ENCODE results near the gene CHMP2A.

The CHMP2A gene

GRCh38 chr19:58573658-58574164 lies 18.8 kb upstream of the CHMP2A start:
- TF ChIP-seq CTCF (IDR thresholded peaks at IDR 0.05; ENCODE audit: low read depth, low read length): no peak
- in situ Hi-C loops (cut with HindIII; ENCODE audit: low sequenced_read_pairs): no loop called here
- DNase-seq (ENCODE audit: low read depth, low spot score): no peak
- peak overlapping the region; percentile 74 for H3K4me3 ChIP-seq (ENCODE audit: low read depth, low read length)

- peak within 1 kb of the TSS; percentile 74 for H3K4me3 ChIP-seq (ENCODE audit: low read depth, low read length)
- in situ Hi-C loops (cut with HindIII; ENCODE audit: low sequenced_read_pairs): no loop called here
- no peak for TF ChIP-seq CTCF (IDR thresholded peaks at IDR 0.05; ENCODE audit: low read depth, low read length)
- peak; percentile 100 for DNase-seq (ENCODE audit: low read depth, low spot score)
Measured at GRCh38 chr19:58572818-58573657, 18.1 kb upstream of the CHMP2A start, which contains the start of gene MZF1. Gene MZF1, minus strand, starts transcription at chr19:58573335. Its CDS starts 1,946 bp downstream, at chr19:58571389.

GRCh38 chr19:58572026-58572817 lies 17.3 kb upstream of the CHMP2A start:
- no peak for DNase-seq (ENCODE audit: low read depth, low spot score)
- H3K4me3 ChIP-seq (ENCODE audit: low read depth, low read length): peak overlapping the region; percentile 74
- in situ Hi-C loops (cut with HindIII; ENCODE audit: low sequenced_read_pairs): no loop called here
- no peak for TF ChIP-seq CTCF (IDR thresholded peaks at IDR 0.05; ENCODE audit: low read depth, low read length)

- no peak for DNase-seq (ENCODE audit: low read depth, low spot score)
- no peak overlapping the region for H3K4me3 ChIP-seq (ENCODE audit: low read depth, low read length)
- no peak for TF ChIP-seq CTCF (IDR thresholded peaks at IDR 0.05; ENCODE audit: low read depth, low read length)
- in situ Hi-C loops (cut with HindIII; ENCODE audit: low sequenced_read_pairs): no loop called here
Measured at GRCh38 chr19:58571575-58571947, 16.7 kb upstream of the CHMP2A start.

GRCh38 chr19:58570770-58571574 lies 16.1 kb upstream of the CHMP2A start:
- no peak for TF ChIP-seq CTCF (IDR thresholded peaks at IDR 0.05; ENCODE audit: low read depth, low read length)
- in situ Hi-C loops (cut with HindIII; ENCODE audit: low sequenced_read_pairs): no loop called here
- no peak overlapping the region for H3K4me3 ChIP-seq (ENCODE audit: low read depth, low read length)
- DNase-seq (ENCODE audit: low read depth, low spot score): no peak
